ENCODE data around the gene TMEM37. TPM values are rescaled to one million over a fixed set of nuclear protein-coding genes. Genes with fewer than 3 reads are reported as not detected.

Gene TMEM37
- total RNA-seq, 2 donors from 2014 or later: 19.1 to 22.1 TPM

DNA sequence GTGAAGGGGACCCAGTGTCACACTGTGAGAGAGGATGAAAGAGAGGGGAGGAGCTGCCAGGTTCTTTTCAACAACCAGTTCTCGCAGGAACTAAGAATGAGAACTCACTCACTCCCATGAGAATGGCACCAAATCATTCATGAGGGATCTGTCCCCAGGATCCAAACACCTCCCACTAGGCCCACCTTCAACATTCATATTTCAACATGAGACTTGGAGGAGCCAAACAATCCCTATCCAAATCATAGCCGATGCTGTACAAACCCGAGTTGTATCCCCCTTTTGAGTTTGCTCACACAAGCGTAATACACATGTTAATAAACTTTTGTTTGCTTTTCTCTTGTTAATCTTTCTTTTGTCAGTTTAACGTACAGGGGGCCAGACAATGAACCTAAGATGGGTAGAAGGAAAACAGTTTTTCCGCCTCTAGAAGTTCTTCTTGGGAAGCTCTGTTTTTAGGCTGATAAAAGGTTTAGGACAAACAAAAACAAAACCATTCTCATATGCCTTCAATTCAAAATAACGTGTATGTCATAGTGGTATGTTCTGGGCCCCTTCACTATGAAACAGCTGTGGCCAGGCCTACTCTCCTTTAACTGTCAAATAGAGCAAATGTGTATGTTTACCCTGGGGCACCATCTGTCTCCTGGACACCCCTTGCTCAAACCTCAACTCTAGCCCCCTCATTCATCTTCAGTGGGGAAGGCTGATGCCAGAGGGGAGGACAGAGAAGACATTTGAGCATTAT lies 9.1 kb upstream of the TMEM37 start:
- no peak for ATAC-seq
- no peak for TF ChIP-seq POLR2A (IDR thresholded peaks at IDR 0.05)
- no peak overlapping the region for H3K4me3 ChIP-seq
- H3K36me3 ChIP-seq (replicated peaks in 1 of 2; ENCODE audit: insufficient read depth in 1 of 2, low read depth in 2 of 2): no peaks in the 10 kb centered on the region
- WGBS, 2 donors: 61 to 75% methylated on average over 7 of the region's 7 CpGs
- intact Hi-C loops (cut with DNase I): no loop called here
- DNase-seq: no peak
- peaks cover 56% of the 10 kb centered on the region for H3K4me1 ChIP-seq
- H3K27me3 ChIP-seq: no peaks in the 10 kb centered on the region
- no peak overlapping the region for H3K27ac ChIP-seq
- no peaks in the 10 kb centered on the region for H3K9me3 ChIP-seq

DNA sequence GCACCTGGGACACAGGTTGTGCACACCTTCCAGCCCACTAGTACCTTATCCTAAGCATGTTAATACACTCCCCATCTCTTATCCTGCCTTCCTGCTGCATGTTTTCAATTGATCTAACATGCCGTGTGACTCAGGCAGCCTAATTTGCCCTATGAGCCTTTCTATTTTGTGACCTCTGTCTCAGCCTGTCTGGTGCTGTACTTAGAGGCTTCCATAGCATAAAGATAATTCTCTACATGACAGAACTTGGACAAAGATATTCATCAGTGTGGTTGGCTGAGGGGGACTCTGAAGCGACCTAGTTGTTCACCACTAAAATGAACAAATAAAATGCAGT lies 8.6 kb upstream of the TMEM37 start:
- Histone ChIP-seq H3K4me3 (no peak overlapping the region), H3K9me3 (no peaks in the 10 kb centered on the region), H3K36me3 (replicated peaks in 1 of 2; ENCODE audit: insufficient read depth in 1 of 2, low read depth in 2 of 2) (no peaks in the 10 kb centered on the region), H3K27me3 (no peaks in the 10 kb centered on the region), H3K27ac (no peak overlapping the region), H3K4me1 (peaks cover 61% of the 10 kb centered on the region)
- DNase-seq: no peak
- 92 to 94% methylated on average over 2 of the region's 2 CpGs for WGBS, 2 donors
- intact Hi-C loops (cut with DNase I): no loop called here
- no peak for TF ChIP-seq POLR2A (IDR thresholded peaks at IDR 0.05)
- no peak for ATAC-seq

DNA sequence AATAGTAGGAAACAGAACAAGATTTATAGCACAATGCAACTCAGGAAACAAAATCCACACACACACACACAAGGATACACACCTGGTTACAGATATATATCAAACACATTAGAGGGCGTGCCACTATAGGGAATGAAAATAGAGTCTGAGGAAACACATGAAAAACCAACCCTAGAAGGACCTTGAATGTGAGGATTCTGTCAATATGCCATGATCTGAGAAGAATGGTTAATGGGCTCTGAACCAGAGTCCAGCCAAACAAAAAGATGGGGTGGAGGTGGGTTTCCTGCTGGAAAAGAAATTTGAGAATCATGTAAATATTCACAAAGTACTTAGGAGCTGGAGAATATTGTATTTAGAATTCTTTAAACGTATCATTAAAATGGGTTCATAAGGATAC lies 7.8 kb upstream of the TMEM37 start:
- ATAC-seq: no peak
- intact Hi-C loops (cut with DNase I): no loop called here
- Histone ChIP-seq H3K27me3 (no peaks in the 10 kb centered on the region), H3K4me1 (peaks cover 61% of the 10 kb centered on the region), H3K9me3 (no peaks in the 10 kb centered on the region), H3K4me3 (no peak overlapping the region), H3K36me3 (replicated peaks in 1 of 2; ENCODE audit: insufficient read depth in 1 of 2, low read depth in 2 of 2) (no peaks in the 10 kb centered on the region), H3K27ac (no peak overlapping the region)
- 73 to 93% methylated on average over 2 of the region's 2 CpGs for WGBS, 2 donors
- TF ChIP-seq POLR2A (IDR thresholded peaks at IDR 0.05): no peak
- TF ChIP-seq, protein P1, sequence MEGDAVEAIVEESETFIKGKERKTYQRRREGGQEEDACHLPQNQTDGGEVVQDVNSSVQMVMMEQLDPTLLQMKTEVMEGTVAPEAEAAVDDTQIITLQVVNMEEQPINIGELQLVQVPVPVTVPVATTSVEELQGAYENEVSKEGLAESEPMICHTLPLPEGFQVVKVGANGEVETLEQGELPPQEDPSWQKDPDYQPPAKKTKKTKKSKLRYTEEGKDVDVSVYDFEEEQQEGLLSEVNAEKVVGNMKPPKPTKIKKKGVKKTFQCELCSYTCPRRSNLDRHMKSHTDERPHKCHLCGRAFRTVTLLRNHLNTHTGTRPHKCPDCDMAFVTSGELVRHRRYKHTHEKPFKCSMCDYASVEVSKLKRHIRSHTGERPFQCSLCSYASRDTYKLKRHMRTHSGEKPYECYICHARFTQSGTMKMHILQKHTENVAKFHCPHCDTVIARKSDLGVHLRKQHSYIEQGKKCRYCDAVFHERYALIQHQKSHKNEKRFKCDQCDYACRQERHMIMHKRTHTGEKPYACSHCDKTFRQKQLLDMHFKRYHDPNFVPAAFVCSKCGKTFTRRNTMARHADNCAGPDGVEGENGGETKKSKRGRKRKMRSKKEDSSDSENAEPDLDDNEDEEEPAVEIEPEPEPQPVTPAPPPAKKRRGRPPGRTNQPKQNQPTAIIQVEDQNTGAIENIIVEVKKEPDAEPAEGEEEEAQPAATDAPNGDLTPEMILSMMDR (IDR thresholded peaks at IDR 0.05): no peak
- no peak for DNase-seq

DNA sequence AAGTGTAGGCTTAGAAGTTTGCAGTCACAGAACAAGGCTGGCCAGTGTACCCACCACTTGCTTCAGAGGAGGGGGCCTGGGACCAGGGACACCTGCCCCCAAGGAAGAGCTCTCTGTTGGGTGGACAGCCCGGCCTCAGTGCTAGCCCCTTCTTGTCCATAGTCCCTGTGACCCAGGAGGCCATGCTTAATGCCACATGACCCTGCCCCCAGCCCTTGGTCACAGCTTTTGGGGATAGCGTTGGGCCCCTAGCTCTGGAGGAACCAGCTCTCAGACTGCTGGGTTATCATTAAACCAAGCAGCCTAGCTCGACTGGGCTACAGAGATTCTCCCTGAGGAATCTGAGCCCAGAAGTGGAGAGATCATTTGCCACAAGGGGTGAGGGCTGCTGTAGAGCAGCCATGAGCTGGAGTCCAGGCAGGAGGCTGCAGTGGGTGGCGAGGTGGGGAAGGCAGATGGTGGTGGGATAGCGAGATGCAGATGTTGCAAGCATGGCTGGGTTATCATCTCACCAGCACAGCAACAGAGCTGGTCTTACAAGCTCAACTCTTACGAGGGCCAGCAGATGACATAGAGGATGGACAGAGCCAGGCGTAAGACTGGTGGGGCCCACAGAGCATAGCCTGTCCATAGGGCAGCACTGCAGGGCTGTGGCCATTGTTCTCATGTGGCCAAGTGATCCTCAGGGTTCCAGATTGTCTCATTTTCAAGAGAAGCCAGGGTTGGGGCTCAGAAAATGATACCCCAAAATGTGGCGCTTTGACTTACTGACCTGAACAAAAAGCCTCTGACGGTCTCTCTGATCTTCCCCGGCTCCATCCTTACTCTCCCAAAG lies 7.2 kb upstream of the TMEM37 start:
- 92 to 96% methylated on average over 8 to 10 of the region's 10 CpGs for WGBS, 2 donors
- no peak overlapping the region for H3K27ac ChIP-seq
- ATAC-seq: no peak
- no peaks in the 10 kb centered on the region for H3K27me3 ChIP-seq
- no peaks in the 10 kb centered on the region for H3K36me3 ChIP-seq (replicated peaks in 1 of 2; ENCODE audit: insufficient read depth in 1 of 2, low read depth in 2 of 2)
- no peak for DNase-seq
- intact Hi-C loops (cut with DNase I): no loop called here
- H3K4me1 ChIP-seq: peaks cover 56% of the 10 kb centered on the region
- TF ChIP-seq, protein P1 (IDR thresholded peaks at IDR 0.05): no peak
- no peak for TF ChIP-seq POLR2A (IDR thresholded peaks at IDR 0.05)
- no peak overlapping the region for H3K4me3 ChIP-seq
- H3K9me3 ChIP-seq: no peaks in the 10 kb centered on the region

DNA sequence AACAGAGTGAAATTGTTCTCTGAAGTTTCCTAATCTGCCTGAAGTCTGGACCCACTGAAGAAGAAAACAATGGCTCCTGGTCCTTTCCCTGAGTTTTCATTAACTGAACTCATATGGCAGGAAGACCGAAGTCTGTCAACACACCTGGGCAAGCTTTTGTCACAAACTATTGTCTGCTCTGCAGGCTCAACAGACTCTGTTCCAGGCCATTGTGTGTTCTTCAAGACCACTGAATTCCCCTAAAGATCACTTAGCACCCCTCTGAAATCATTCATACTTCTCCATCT lies 6.6 kb upstream of the TMEM37 start:
- H3K27ac ChIP-seq: no peak overlapping the region
- intact Hi-C loops (cut with DNase I): no loop called here
- H3K9me3 ChIP-seq: no peaks in the 10 kb centered on the region
- 90 to 100% methylated on average over 1 of the region's 1 CpG for WGBS, 2 donors
- H3K27me3 ChIP-seq: no peaks in the 10 kb centered on the region
- H3K4me1 ChIP-seq: peaks cover 50% of the 10 kb centered on the region
- ATAC-seq: no peak
- DNase-seq: no peak
- TF ChIP-seq POLR2A (IDR thresholded peaks at IDR 0.05): no peak
- TF ChIP-seq, protein P1 (IDR thresholded peaks at IDR 0.05): no peak
- no peaks in the 10 kb centered on the region for H3K36me3 ChIP-seq (replicated peaks in 1 of 2; ENCODE audit: insufficient read depth in 1 of 2, low read depth in 2 of 2)
- H3K4me3 ChIP-seq: no peak overlapping the region
